Keratinocyte (primary cell): ENCODE data around the gene NRN1L. TPM values are rescaled to one million over a fixed set of nuclear protein-coding genes. Genes with fewer than 3 reads are reported as not detected.

Experiments used
- DNase-seq: peaks from one replicate; pipeline ENCODE4 v3.0.0-alpha.2; 2011; ENCODE audit warnings: low read depth, missing footprints, low spot score
- FAIRE-seq: peaks from 2 replicates; lab custom pipeline; 2011; peaks lifted over from hg19 to GRCh38; lab: Jason Lieb, UNC
- H2AFZ ChIP-seq: 2 replicates; pipeline ENCODE4 v1.6.0; 2012; ENCODE audit warnings: low read length, control low read depth, inconsistent platforms; ENCODE audit not compliant: control insufficient read depth
- H3K27ac ChIP-seq: 2 replicates; pipeline ENCODE4 v1.5.1; 2011; ENCODE audit warnings: low read length; ENCODE audit not compliant: control insufficient read depth, insufficient read depth
- H3K27me3 ChIP-seq: 3 replicates; pipeline ENCODE4 v1.6.0; 2011; ENCODE audit warnings: low read length; ENCODE audit not compliant: control insufficient read depth, insufficient read depth; ENCODE audit errors: extremely low read depth
- H3K36me3 ChIP-seq, 2 experiments: 2 replicates in 1 of 2; 3 replicates in 1 of 2; pipeline ENCODE4 v1.5.1; 2011; ENCODE audit warnings: low read length in 2 of 2, mild to moderate bottlenecking in 1 of 2; ENCODE audit not compliant: control insufficient read depth in 2 of 2, insufficient read depth in 2 of 2; ENCODE audit errors: extremely low read depth in 1 of 2
- H3K4me1 ChIP-seq: 3 replicates; pipeline ENCODE4 v1.5.1; 2011; ENCODE audit warnings: low read length; ENCODE audit not compliant: control insufficient read depth, insufficient read depth; ENCODE audit errors: extremely low read depth
- H3K4me2 ChIP-seq: 3 replicates; pipeline ENCODE4 v1.6.0; 2011; ENCODE audit warnings: low read depth, low read length; ENCODE audit not compliant: control insufficient read depth, insufficient read depth; ENCODE audit errors: extremely low read depth
- H3K4me3 ChIP-seq, 3 experiments: fragments of 200-600 bp in 1 of 3; sonication (generic) in 1 of 3; 2 replicates in 2 of 3; 3 replicates in 1 of 3; pipeline ENCODE4 v1.5.1; 2011 to 2016; ENCODE audit warnings: low read length in 3 of 3, mild to moderate bottlenecking in 3 of 3, control low read depth in 2 of 3, inconsistent platforms in 1 of 3, low read depth in 1 of 3, mixed read lengths in 1 of 3, mixed run types in 1 of 3, moderate library complexity in 1 of 3; ENCODE audit not compliant: control insufficient read depth in 2 of 3, insufficient read depth in 2 of 3; ENCODE audit errors: extremely low read depth in 1 of 3
- H3K79me2 ChIP-seq: 2 replicates; pipeline ENCODE4 v1.6.0; 2012; ENCODE audit warnings: low read length; ENCODE audit not compliant: control insufficient read depth, insufficient read depth
- H3K9ac ChIP-seq: 3 replicates; pipeline ENCODE4 v1.6.0; 2011; ENCODE audit warnings: low read length; ENCODE audit not compliant: control insufficient read depth, insufficient read depth; ENCODE audit errors: extremely low read depth
- H3K9me1 ChIP-seq: 3 replicates; pipeline ENCODE4 v1.6.0; 2011; ENCODE audit warnings: low read length; ENCODE audit not compliant: control insufficient read depth, insufficient read depth; ENCODE audit errors: extremely low read depth
- H3K9me3 ChIP-seq: 2 replicates; pipeline ENCODE4 v1.5.1; 2012; ENCODE audit warnings: low read depth, low read length; ENCODE audit not compliant: control insufficient read depth
- H4K20me1 ChIP-seq: 3 replicates; pipeline ENCODE4 v1.6.0; 2011; ENCODE audit warnings: low read length; ENCODE audit not compliant: control insufficient read depth, insufficient read depth; ENCODE audit errors: extremely low read depth
- EZH2 ChIP-seq: IDR thresholded peaks from one replicate; pipeline ENCODE4 v1.6.1; 2012; ENCODE audit warnings: inconsistent platforms, mild to moderate bottlenecking, low read length, moderate library complexity
- dilution Hi-C: fragments of 300-500 bp; cut with MboI; formaldehyde crosslinking; loops from one replicate; pipeline ENCODE4 v1.7.0; 2020; ENCODE audit warnings: low sequenced_read_pairs; ENCODE audit not compliant: extremely low pct_ligation_motif_present
- polyA plus RNA-seq, 5 experiments: library from polyadenylated mRNA; depleted of rRNA in 3 of 5; stranded (reverse) in 3 of 5; stranded (forward) in 1 of 5; unstranded in 1 of 5; fragments of >200 nt; gene quantifications; 1 replicate in 1 of 5; 2 replicates in 3 of 5; 3 replicates in 1 of 5; pipeline versions ENCODE4 v1.2.1 to v1.2.3, GENCODE V29; 2011 to 2012; ENCODE audit warnings: missing spikeins in 2 of 5, low read depth in 1 of 5, low replicate concordance in 1 of 5
- TF ChIP-seq, protein P1 (sequence below), 3 experiments: IDR thresholded peaks in 1 of 3; conservative IDR thresholded peaks in 1 of 3; optimal IDR thresholded peaks in 1 of 3; 2 replicates in 2 of 3; 3 replicates in 1 of 3; pipeline versions ENCODE3 to v1.5.1; 2011; ENCODE audit warnings: low read length in 3 of 3, mild to moderate bottlenecking in 3 of 3, moderate library complexity in 2 of 3, control low read depth in 1 of 3, inconsistent platforms in 1 of 3; ENCODE audit not compliant: insufficient read depth in 2 of 3; ENCODE audit errors: extremely low read depth in 1 of 3

NRN1L gene
- polyA plus RNA-seq, 1 donor (not counting 4 experiments of a cell fraction or from before 2014, with no cell fraction given): not detected

DNA sequence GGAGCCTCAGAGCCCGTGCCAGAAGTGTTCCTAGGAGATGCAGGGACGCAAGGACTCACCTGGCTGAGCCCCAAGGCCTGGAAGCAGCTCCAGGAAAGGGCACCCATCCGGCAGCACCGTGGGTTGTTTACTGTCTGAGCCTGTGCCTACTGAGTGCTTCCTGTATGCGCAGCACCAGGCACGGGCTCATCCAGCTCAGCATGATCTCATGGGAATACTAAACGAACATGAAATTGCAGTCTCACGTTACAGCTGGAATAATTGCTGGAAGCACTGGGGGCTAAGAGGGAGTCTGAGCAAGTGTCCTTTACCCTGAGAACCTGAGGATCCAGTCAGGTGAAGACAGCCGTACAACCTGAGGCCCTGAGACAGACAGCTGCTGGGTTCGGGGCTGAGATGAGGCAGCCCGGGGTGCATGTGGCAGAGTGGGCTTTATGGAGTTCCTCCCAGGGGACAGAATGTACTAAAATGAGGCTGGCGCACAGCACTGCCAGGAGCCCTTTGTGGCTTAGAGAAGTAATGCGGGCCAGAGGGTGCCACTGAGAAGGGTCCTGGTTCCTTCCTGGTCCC, 41.6 kb downstream of the NRN1L start:
- no peak overlapping the region for H3K4me3 ChIP-seq
- H2AFZ ChIP-seq: no peak overlapping the region
- no peaks in the 10 kb centered on the region for H3K27me3 ChIP-seq
- no peaks in the 10 kb centered on the region for H3K9me1 ChIP-seq
- H3K9me3 ChIP-seq: no peaks in the 10 kb centered on the region
- TF ChIP-seq, protein P1, sequence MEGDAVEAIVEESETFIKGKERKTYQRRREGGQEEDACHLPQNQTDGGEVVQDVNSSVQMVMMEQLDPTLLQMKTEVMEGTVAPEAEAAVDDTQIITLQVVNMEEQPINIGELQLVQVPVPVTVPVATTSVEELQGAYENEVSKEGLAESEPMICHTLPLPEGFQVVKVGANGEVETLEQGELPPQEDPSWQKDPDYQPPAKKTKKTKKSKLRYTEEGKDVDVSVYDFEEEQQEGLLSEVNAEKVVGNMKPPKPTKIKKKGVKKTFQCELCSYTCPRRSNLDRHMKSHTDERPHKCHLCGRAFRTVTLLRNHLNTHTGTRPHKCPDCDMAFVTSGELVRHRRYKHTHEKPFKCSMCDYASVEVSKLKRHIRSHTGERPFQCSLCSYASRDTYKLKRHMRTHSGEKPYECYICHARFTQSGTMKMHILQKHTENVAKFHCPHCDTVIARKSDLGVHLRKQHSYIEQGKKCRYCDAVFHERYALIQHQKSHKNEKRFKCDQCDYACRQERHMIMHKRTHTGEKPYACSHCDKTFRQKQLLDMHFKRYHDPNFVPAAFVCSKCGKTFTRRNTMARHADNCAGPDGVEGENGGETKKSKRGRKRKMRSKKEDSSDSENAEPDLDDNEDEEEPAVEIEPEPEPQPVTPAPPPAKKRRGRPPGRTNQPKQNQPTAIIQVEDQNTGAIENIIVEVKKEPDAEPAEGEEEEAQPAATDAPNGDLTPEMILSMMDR (optimal IDR thresholded peaks at IDR 0.05 in 1 of 3, IDR thresholded peaks at IDR 0.05 in 1 of 3, conservative IDR thresholded peaks at IDR 0.05 in 1 of 3; ENCODE audit: extremely low read depth in 1 of 3, insufficient read depth in 2 of 3, low read length in 3 of 3): peak in 1 of 3 experiments; percentile 18
- TF ChIP-seq EZH2: no peak
- peak overlapping the region; percentile 27 for H3K4me2 ChIP-seq
- H3K36me3 ChIP-seq: peaks cover 17 to 19% of the 10 kb centered on the region in 2 experiments
- H3K79me2 ChIP-seq: no peaks in the 10 kb centered on the region
- peaks cover 8% of the 10 kb centered on the region for H4K20me1 ChIP-seq
- H3K9ac ChIP-seq: no peak overlapping the region
- H3K4me1 ChIP-seq: peaks cover 18% of the 10 kb centered on the region
- DNase-seq: no peak
- H3K27ac ChIP-seq: peak overlapping the region; percentile 2
- dilution Hi-C loops: no loop called here
- peak; percentile 34 for FAIRE-seq

DNA sequence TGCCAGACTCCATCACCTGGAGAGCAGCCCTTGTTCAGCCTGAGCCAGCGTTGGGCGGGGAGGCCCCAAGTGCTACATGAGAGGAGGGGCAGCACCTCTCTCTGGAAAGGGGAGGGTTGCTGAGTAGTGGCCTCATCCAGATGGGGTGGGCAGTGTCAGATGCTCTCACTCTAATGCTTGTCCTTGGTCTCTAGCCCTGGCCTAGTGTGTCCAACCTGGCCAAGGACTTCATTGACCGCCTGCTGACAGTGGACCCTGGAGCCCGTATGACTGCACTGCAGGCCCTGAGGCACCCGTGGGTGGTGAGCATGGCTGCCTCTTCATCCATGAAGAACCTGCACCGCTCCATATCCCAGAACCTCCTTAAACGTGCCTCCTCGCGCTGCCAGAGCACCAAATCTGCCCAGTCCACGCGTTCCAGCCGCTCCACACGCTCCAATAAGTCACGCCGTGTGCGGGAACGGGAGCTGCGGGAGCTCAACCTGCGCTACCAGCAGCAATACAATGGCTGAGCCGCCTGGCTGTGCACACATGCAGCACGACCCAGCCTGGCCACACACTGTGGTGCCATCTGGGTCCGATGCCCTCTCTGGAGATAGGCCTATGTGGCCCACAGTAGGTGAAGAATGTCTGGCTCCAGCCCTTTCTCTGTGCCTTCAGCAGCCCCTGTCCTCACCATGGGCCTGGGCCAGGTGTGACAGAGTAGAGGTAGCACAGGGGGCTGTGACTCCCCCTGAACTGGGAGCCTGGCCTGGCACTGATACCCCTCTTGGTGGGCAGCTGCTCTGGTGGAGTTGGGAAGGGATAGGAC, 42.7 kb downstream of the NRN1L start:
- Histone ChIP-seq H3K27ac (no peak overlapping the region), H2AFZ (no peak overlapping the region), H3K79me2 (no peaks in the 10 kb centered on the region), H3K4me1 (peaks cover 17% of the 10 kb centered on the region), H3K27me3 (no peaks in the 10 kb centered on the region), H3K9ac (no peak overlapping the region), H3K9me3 (no peaks in the 10 kb centered on the region), H3K4me3 (no peak overlapping the region), H3K4me2 (no peak overlapping the region), H3K9me1 (no peaks in the 10 kb centered on the region), H3K36me3 (peaks cover 19 to 21% of the 10 kb centered on the region in 2 experiments), H4K20me1 (peaks cover 8% of the 10 kb centered on the region)
- FAIRE-seq (no peak), DNase-seq (no peak)
- TF ChIP-seq, protein P1 (optimal IDR thresholded peaks at IDR 0.05 in 1 of 3, IDR thresholded peaks at IDR 0.05 in 1 of 3, conservative IDR thresholded peaks at IDR 0.05 in 1 of 3; ENCODE audit: extremely low read depth in 1 of 3, insufficient read depth in 2 of 3, low read length in 3 of 3): no peak
- TF ChIP-seq EZH2: no peak
- dilution Hi-C loops: no loop called here
